Panc1 (cell line): ENCODE data around the gene APMAP. TPM values are rescaled to one million over a fixed set of nuclear protein-coding genes. Genes with fewer than 3 reads are reported as not detected.

ENCODE experiments used
- ATAC-seq: fragments of 200-7000 bp; cut with Tn5 transposase; 2 replicates; pipeline ENCODE4 v1.9.1; 2020; ENCODE audit warnings: mild to moderate bottlenecking, moderate library complexity
- BruUV-seq: library from RNA; stranded (reverse); fragments of 400-500 nt; replicated peaks from 2 replicates; lab custom pipeline; 2021; lab: Mats Ljungman, UMichigan
- CTCF ChIA-PET: fragments of 300-600 bp; sonication (Branson Sonifier 250); formaldehyde crosslinking; loops from one replicate; lab custom pipeline; 2022; ENCODE audit warnings: antibody characterized with exemption; lab: Charles Lee
- POLR2A ChIA-PET: fragments of 300-600 bp; sonication (Branson Sonifier 250); formaldehyde crosslinking; loops from one replicate; lab custom pipeline; 2022; ENCODE audit warnings: antibody characterized with exemption; lab: Charles Lee
- DNase-seq: peaks from one replicate; pipeline ENCODE4 v3.0.0-alpha.2; 2010; ENCODE audit warnings: low read depth, low spot score
- H3K27ac ChIP-seq: 2 replicates; pipeline ENCODE4 v1.5.1; 2011; ENCODE audit warnings: mild to moderate bottlenecking, low read length, inconsistent platforms
- H3K27me3 ChIP-seq: fragments of 200-500 bp; sonication (Bioruptor generic); 2 replicates; pipeline ENCODE4 v1.6.0; 2014; ENCODE audit warnings: low read length, inconsistent platforms; ENCODE audit not compliant: control insufficient read depth, insufficient read depth
- H3K36me3 ChIP-seq: fragments of 200-500 bp; sonication (Bioruptor generic); 2 replicates; pipeline ENCODE4 v1.5.1; 2014; ENCODE audit warnings: inconsistent platforms, mild to moderate bottlenecking, low read length, moderate library complexity; ENCODE audit not compliant: control insufficient read depth, insufficient read depth
- H3K4me1 ChIP-seq: 2 replicates; pipeline ENCODE4 v1.5.1; 2011; ENCODE audit warnings: inconsistent platforms, mild to moderate bottlenecking, low read length, moderate library complexity; ENCODE audit not compliant: control insufficient read depth, insufficient read depth
- H3K4me3 ChIP-seq, 2 experiments: 2 replicates each; pipeline ENCODE4 v1.5.1; 2011 to 2012; ENCODE audit warnings: low read depth in 2 of 2, low read length in 2 of 2, mild to moderate bottlenecking in 2 of 2, inconsistent platforms in 1 of 2, moderate library complexity in 1 of 2
- H3K9me3 ChIP-seq: fragments of 200-500 bp; sonication (Bioruptor generic); 2 replicates; pipeline ENCODE4 v1.5.1; 2014; ENCODE audit warnings: low read depth, mild to moderate bottlenecking, inconsistent platforms, low read length, moderate library complexity; ENCODE audit not compliant: control insufficient read depth, insufficient read depth
- CTCF ChIP-seq: fragments of 450-650 bp; IDR thresholded peaks from 2 replicates; pipeline ENCODE4 v1.5.1; 2017; ENCODE audit warnings: mild to moderate bottlenecking
- POLR2AphosphoS5 ChIP-seq: IDR thresholded peaks from 2 replicates; pipeline ENCODE4 v1.6.1; 2012; ENCODE audit warnings: mild to moderate bottlenecking, low read depth, low read length, moderate library complexity
- REST ChIP-seq, 2 experiments: IDR thresholded peaks; 2 replicates each; pipeline ENCODE4 v1.6.1; 2011 to 2012; ENCODE audit warnings: low read depth in 2 of 2, control low read depth in 1 of 2, low read length in 1 of 2, mild to moderate bottlenecking in 1 of 2, moderate library complexity in 1 of 2; ENCODE audit not compliant: insufficient read depth in 1 of 2
- SIN3A ChIP-seq: IDR thresholded peaks from 2 replicates; pipeline ENCODE4 v1.6.1; 2012; ENCODE audit warnings: low read depth, mild to moderate bottlenecking, low read length, moderate library complexity, borderline replicate concordance; ENCODE audit not compliant: insufficient read depth
- TCF7L2 ChIP-seq: IDR thresholded peaks from 2 replicates; pipeline ENCODE4 v1.6.1; 2011; ENCODE audit warnings: mild to moderate bottlenecking, low read depth, low read length, inconsistent platforms
- in situ Hi-C: cut with HindIII; loops from 2 replicates; pipeline ENCODE4 v1.10.0; 2016; ENCODE audit warnings: low sequenced_read_pairs, low pct_unique_long_range_greater_than_20kb
- intact Hi-C: fragments of 100-400 bp; cut with micrococcal nuclease; formaldehyde crosslinking; loops from one replicate; pipeline ENCODE4 v1.10.0; 2022; ENCODE audit not compliant: unreplicated experiment
- total RNA-seq: library from RNA; stranded (reverse); gene quantifications from one replicate; pipeline ENCODE4 v1.2.1, GENCODE V29; 2021; ENCODE audit not compliant: unreplicated experiment

APMAP gene
- total RNA-seq, 1 experiment from 2014 or later: 165 TPM

- no peak for ATAC-seq
- Histone ChIP-seq H3K27me3 (no peaks in the 10 kb centered on the region), H3K27ac (no peak overlapping the region), H3K36me3 (no peaks in the 10 kb centered on the region), H3K9me3 (no peaks in the 10 kb centered on the region), H3K4me1 (peaks cover 16% of the 10 kb centered on the region), H3K4me3 (no peak overlapping the region)
- no peak for TF ChIP-seq TCF7L2
- TF ChIP-seq REST (IDR thresholded peaks at IDR 0.05; ENCODE audit: insufficient read depth in 1 of 2, low read depth in 2 of 2, low read length in 1 of 2): no peak
- TF ChIP-seq SIN3A: no peak
- TF ChIP-seq POLR2AphosphoS5: no peak
- no peak for TF ChIP-seq CTCF
- POLR2A ChIA-PET: no interaction called here
- DNase-seq: no peak
- intact Hi-C loops: no loop called here
- BruUV-seq: no TSS peak
- CTCF ChIA-PET: no interaction called here
- in situ Hi-C loops: no loop called here
Measured at GRCh38 chr20:25030007-25030648, 37.6 kb upstream of the APMAP start.

- H3K4me1 ChIP-seq: no peaks in the 10 kb centered on the region
- TF ChIP-seq TCF7L2 (no peak), POLR2AphosphoS5 (no peak), REST (IDR thresholded peaks at IDR 0.05; ENCODE audit: insufficient read depth in 1 of 2, low read depth in 2 of 2, low read length in 1 of 2) (no peak), CTCF (no peak), SIN3A (no peak)
- BruUV-seq: no TSS peak
- no peaks in the 10 kb centered on the region for H3K27me3 ChIP-seq
- ChIA-PET CTCF (no interaction called here), POLR2A (no interaction called here)
- ATAC-seq (no peak), DNase-seq (no peak)
- H3K9me3 ChIP-seq: no peaks in the 10 kb centered on the region
- H3K27ac ChIP-seq: no peak overlapping the region
- intact Hi-C loops (no loop called here), in situ Hi-C loops (no loop called here)
- H3K36me3 ChIP-seq: no peaks in the 10 kb centered on the region
- no peak overlapping the region for H3K4me3 ChIP-seq
Measured at GRCh38 chr20:25025986-25026605, 33.5 kb upstream of the APMAP start.
